Activated T-cell treated with anti-CD3 and anti-CD28 coated beads for 48 hours (primary cell): Measurements from ENCODE around the gene LAMA2.
A peak's percentile ranks its signal among the peaks of the same experiment; 100 is the strongest.

Experiments
- DNase-seq: peaks from one replicate; pipeline ENCODE4 v3.0.0-alpha.2; 2020; ENCODE audit warnings: low read depth

LAMA2 gene

DNA sequence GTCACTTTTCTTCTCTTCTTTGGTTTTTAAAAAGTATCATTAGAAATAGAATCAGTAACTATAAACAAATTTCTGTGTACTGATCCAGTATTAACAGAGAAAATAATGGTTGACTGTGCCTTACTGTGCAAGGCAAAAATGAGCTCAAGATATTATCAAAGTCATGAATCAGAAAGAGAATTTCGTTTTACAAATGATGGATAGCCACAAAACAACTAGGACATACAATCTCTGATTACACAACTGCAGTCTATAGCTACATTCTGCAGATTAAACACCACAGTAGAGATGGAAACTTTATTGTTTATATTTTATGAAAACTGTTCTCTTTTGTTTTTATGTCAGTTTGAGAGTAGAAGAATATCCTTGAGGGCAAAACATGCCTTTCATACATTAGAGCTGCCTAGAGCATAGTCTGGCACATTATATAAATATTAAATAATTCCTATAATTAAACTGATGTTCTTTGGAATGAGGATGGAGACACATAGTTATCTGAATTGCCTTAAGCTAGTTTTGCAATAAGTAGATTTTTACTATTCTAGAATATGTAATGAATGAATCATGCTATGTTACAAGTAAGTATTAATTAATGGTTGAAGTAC is 333.1 kb downstream of the LAMA2 start:
- no peak for DNase-seq

GRCh38 chr6:129217701-129218100 is 334.8 kb downstream of the LAMA2 start:
- no peak for DNase-seq

GRCh38 chr6:129233458-129234134 is 350.7 kb downstream of the LAMA2 start:
- DNase-seq, result no peak

- DNase-seq, result no peak
Measured at GRCh38 chr6:129235167-129236000, 352.4 kb downstream of the LAMA2 start.

DNA sequence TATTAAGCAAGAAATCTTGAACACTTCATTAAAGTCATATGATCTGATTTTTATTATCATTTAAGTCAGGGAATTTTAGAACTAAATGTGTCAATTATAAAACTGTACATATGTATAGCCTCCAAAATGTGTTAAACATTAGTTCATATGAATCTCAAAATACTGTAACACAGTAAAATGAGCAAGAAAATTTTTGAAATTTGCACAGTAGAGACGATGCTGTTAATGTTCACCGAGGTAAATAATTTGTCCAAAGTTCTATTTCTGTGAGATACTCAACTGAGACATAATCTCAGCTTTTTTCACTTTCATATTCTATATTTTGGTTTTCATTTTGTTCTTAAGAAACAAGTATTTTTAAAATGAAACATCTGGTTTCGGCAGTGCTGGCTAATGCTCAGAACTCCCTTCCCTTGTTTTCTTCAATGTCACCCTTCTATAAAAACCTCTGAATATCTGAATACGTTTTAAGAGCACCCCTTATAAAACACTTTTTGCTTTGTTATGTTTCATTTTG is 353.1 kb downstream of the LAMA2 start:
- DNase-seq, result no peak

DNA sequence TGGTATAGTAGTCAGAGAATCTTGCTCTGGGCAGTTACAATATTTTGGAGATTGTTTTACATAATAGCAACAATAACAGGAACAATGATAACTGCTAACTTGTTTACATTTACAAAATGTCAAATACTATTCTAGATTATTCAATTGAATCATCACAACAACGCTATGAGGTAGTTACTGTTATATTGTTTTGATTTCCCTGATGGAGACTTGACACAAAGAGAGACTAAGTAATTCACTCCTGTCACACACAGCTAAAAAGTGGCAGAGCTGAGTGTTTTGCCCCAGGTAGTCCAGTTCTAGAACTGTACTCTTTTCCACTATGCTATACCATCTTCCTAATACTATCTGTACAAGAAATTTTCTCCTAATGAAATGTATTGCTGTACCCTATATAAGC is 356.1 kb downstream of the LAMA2 start:
- no peak for DNase-seq

DNA sequence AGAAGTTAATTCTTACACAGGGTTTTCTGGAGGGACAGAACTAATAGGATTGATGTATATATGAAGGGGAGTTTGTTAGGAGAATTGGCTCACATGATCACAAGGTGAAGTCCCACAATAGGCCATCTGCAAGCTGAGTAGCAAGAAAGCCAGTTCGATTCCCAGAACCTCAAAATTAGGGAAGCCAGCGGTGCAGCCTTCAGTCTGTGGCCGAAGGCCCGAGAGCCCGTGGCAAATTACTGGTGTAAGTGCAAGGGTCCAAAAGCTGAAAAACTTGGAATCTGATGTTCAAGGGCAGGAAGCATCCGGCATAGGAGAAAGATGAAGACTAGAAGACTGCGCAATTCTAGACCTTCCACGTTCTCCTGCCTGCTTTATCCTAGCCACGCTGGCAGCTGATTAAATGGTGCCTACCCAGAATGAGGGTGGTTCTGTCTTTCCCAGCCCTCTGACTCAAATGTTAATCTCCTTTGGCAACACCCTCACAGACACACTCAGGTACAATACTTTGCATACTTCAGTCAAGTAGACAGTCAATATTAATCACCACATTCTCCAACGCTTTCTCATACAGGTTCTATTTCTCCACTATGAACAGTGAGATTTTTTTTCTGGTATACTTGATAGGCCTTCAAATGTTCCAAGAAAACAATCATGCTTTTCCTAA is 357.0 kb downstream of the LAMA2 start:
- no peak for DNase-seq

DNA sequence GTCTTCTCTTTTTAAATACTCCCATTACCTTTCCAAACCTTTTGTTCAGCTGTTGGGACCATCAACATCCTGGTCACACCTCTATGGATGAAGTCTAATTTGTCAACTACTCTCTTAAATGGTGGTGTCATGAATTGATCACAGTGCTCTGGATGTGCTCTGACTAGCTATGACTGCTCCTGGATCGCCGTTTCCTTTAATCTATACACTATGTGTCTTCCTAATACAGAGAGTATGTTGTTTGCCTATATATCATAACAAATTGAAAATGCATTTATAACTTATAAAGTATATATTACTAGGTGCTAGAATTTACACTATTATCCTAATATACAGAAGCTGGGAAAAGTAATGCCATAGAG is 357.5 kb downstream of the LAMA2 start:
- DNase-seq, result no peak

DNA sequence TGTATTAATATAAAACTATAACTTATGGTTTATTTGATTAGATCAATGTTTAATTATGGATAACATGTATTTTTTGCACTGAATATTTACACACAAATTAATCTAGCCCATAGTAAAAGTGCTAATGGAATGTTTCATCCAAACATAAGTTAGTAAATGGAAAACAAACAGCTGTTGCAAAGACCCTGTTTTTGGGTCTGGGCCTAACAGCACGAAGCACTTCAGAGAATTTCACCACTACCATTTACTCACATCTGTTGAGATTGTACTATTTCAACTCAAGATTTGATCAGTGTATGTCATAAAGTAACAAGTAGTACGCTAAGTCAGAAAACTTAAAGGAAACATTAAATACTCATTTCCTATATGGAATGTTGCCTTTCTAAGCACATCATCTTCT is 359.6 kb downstream of the LAMA2 start:
- no peak for DNase-seq

DNA sequence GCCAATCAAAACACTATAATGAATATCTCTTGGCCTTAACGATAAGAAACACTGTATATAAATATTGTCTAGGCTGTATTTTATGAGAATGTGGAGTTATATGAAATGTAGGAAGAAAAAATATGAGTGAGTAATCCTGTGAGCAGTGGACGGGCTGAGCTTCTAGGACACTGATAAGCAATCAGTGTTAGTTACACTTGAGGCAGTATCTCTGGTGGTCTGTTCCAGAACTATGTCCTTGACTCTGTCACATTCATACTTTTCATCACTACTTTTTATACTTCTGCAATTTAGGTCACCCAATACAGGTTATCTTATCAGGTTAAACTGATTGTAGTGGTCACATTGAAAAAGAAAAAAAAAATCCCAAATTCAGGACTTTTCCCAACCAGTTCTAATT is 360.4 kb downstream of the LAMA2 start:
- no peak for DNase-seq

- DNase-seq, result no peak
Measured at GRCh38 chr6:129248946-129249345, 366.0 kb downstream of the LAMA2 start.

GRCh38 chr6:129251669-129252376 is 368.9 kb downstream of the LAMA2 start:
- DNase-seq, result peak; percentile 21

DNA sequence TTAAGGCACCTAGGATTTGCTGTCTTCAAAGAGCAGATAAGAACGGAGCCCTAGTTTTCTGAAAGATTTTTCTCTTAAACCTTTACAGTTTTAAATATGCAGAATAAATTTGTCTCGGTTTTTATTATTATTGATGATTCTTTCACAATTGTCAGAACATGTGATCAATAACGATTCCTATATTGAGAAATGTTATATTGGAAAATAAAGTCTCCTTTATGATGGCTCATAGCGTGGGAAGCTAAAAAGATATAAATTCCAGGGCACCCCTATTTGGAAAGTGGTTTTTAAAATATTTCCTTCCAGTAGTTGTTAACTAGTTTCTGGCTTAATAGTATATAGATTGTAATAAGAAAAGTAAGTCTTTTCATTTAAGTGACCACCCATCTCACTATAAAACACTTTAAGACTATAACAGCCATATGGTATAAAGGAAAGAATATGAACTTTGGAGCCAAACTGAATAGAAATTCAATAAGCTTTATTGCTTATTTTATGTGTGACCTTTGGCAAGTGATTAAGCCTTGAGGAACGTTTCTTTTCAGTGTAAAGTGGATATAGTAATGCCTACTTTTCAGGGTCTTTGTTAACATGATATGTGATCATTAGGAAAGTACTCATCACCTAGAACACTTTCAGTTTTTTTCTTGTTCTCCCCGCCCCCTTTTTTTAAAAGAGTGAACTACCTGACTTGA is 369.6 kb downstream of the LAMA2 start:
- DNase-seq, result no peak

GRCh38 chr6:129253242-129253641 is 370.3 kb downstream of the LAMA2 start:
- no peak for DNase-seq

- DNase-seq, result no peak
Measured at GRCh38 chr6:129253727-129254126, 370.8 kb downstream of the LAMA2 start.

- no peak for DNase-seq
Measured at GRCh38 chr6:129257196-129257595, 374.3 kb downstream of the LAMA2 start.

GRCh38 chr6:129262661-129263060 is 379.7 kb downstream of the LAMA2 start:
- no peak for DNase-seq

GRCh38 chr6:129263176-129263575 is 380.2 kb downstream of the LAMA2 start:
- no peak for DNase-seq

- no peak for DNase-seq
Measured at GRCh38 chr6:129264480-129265045, 381.6 kb downstream of the LAMA2 start.

DNA sequence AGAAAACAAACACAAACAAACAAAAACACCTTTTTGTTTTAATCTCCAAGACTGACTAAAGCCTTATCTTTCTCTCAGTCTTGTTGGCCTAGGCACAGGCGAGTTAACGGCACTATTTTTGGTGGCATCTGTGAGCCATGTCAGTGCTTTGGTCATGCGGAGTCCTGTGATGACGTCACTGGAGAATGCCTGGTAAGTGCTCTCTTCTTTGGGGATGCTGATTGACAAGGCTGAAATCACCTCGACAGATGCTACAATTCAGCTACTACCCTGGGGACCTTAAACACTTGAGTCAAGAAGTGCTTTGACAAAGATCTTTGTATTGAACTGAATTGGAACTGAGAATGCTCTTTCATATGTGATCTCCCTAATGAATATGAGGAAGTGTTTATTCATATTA is 384.1 kb downstream of the LAMA2 start:
- DNase-seq, result no peak

- no peak for DNase-seq
Measured at GRCh38 chr6:129269076-129269475, 386.1 kb downstream of the LAMA2 start.
